Naive thymus-derived CD4-positive, alpha-beta T cell (primary cell): ENCODE results near the gene XYLT1. TPM values are rescaled to one million over a fixed set of nuclear protein-coding genes. Genes with fewer than 3 reads are reported as not detected.

Source experiments
- ATAC-seq: fragments of 150-1000 bp; cut with Tn5 transposase; 2 replicates; pipeline ENCODE4 v1.10.0; 2021; ENCODE audit warnings: mild to moderate bottlenecking, moderate library complexity
- CTCF ChIA-PET: fragments of 350-600 bp; sonication (Branson Sonifier 250); formaldehyde crosslinking; loops from one replicate; lab custom pipeline; 2021; ENCODE audit warnings: antibody characterized with exemption; lab: Charles Lee
- POLR2A ChIA-PET: fragments of 350-600 bp; sonication (Branson Sonifier 250); formaldehyde crosslinking; loops from one replicate; lab custom pipeline; 2021; ENCODE audit warnings: antibody characterized with exemption, inconsistent platforms; lab: Charles Lee
- DNase-seq, 9 donors: peaks; one replicate each; pipeline versions ENCODE4 v3.0.0 to v3.0.0-alpha.2; 2020 to 2022; ENCODE audit warnings: mixed read lengths in 1 of 9
- H3K27ac ChIP-seq: one replicate; pipeline ENCODE4 v1.7.0; 2013; ENCODE audit warnings: mild to moderate bottlenecking, low read depth, low read length, moderate library complexity
- H3K27me3 ChIP-seq, 2 donors: one replicate each; pipeline ENCODE4 v1.7.0; 2013; ENCODE audit warnings: low read length in 2 of 2, mild to moderate bottlenecking in 2 of 2, moderate library complexity in 2 of 2; ENCODE audit not compliant: control insufficient read depth in 2 of 2, insufficient read depth in 2 of 2
- H3K36me3 ChIP-seq, 3 experiments: 1 replicate in 2 of 3; 2 replicates in 1 of 3; pipeline ENCODE4 v1.7.0; 2013; ENCODE audit warnings: low read length in 3 of 3, mild to moderate bottlenecking in 3 of 3, moderate library complexity in 1 of 3; ENCODE audit not compliant: insufficient read depth in 3 of 3, control insufficient read depth in 2 of 3
- H3K4me1 ChIP-seq, 2 donors: one replicate each; pipeline ENCODE4 v1.7.0; 2013; ENCODE audit warnings: low read length in 2 of 2, mild to moderate bottlenecking in 2 of 2, moderate library complexity in 1 of 2; ENCODE audit not compliant: control insufficient read depth in 2 of 2, insufficient read depth in 2 of 2
- H3K4me3 ChIP-seq: 2 replicates; pipeline ENCODE4 v1.7.0; 2013; ENCODE audit warnings: mild to moderate bottlenecking, low read length
- H3K9me3 ChIP-seq, 3 experiments: 1 replicate in 2 of 3; 2 replicates in 1 of 3; pipeline ENCODE4 v1.7.0; 2013; ENCODE audit warnings: low read length in 3 of 3; ENCODE audit not compliant: control insufficient read depth in 2 of 3
- H3K27ac Mint-ChIP-seq, 9 donors: one replicate each; pipeline ENCODE4 v1.8.0; 2020 to 2022; ENCODE audit warnings: mixed read lengths in 9 of 9, mild to moderate bottlenecking in 8 of 9, moderate library complexity in 5 of 9, inconsistent platforms in 2 of 9
- H3K27me3 Mint-ChIP-seq, 5 donors: one replicate each; pipeline ENCODE4 v1.8.0; 2021 to 2022; ENCODE audit warnings: mixed read lengths in 5 of 5, mild to moderate bottlenecking in 1 of 5
- H3K36me3 Mint-ChIP-seq, 5 donors: one replicate each; pipeline ENCODE4 v1.8.0; 2020 to 2022; ENCODE audit warnings: mixed read lengths in 5 of 5, mild to moderate bottlenecking in 3 of 5, inconsistent platforms in 1 of 5
- H3K4me1 Mint-ChIP-seq, 7 donors: one replicate each; pipeline ENCODE4 v1.8.0; 2020 to 2022; ENCODE audit warnings: mixed read lengths in 7 of 7, mild to moderate bottlenecking in 3 of 7, inconsistent platforms in 1 of 7
- H3K4me3 Mint-ChIP-seq, 10 donors: one replicate each; pipeline ENCODE4 v1.8.0; 2020 to 2022; ENCODE audit warnings: mild to moderate bottlenecking in 10 of 10, mixed read lengths in 10 of 10, moderate library complexity in 6 of 10, inconsistent platforms in 2 of 10
- H3K9me3 Mint-ChIP-seq, 11 donors: one replicate each; pipeline ENCODE4 v1.8.0; 2020 to 2022; ENCODE audit warnings: mixed read lengths in 11 of 11, mild to moderate bottlenecking in 4 of 11, inconsistent platforms in 1 of 11, moderate library complexity in 1 of 11
- intact Hi-C, 2 donors: fragments of 100-400 bp; cut with micrococcal nuclease; formaldehyde crosslinking; loops; one replicate each; pipeline ENCODE4 v1.15.1; 2023
- polyA plus RNA-seq, 2 donors: library from polyadenylated mRNA; unstranded; fragments of 300-500 nt; fragmentation: Illumina TruSeq; gene quantifications; one replicate each; pipeline ENCODE4 v1.2.3, GENCODE V29; 2021
- total RNA-seq, 6 experiments: library from RNA in 5 of 6; stranded (reverse) in 5 of 6; gene quantifications; 1 replicate in 5 of 6; 2 replicates in 1 of 6; pipeline ENCODE4 v1.2.3 and lab custom pipeline; 2021 to 2026

XYLT1 gene
- total and polyA plus RNA-seq, 7 experiments from 2014 or later, result 1.9 to 50.4 (median 37.9) TPM

- Histone ChIP-seq H3K4me1 (no peaks in the 10 kb centered on the region), H3K27ac (no peak overlapping the region), H3K27me3 (no peaks in the 10 kb centered on the region), H3K4me3 (no peak overlapping the region), H3K36me3 (no peaks in the 10 kb centered on the region), H3K9me3 (no peaks in the 10 kb centered on the region)
- ATAC-seq (no peak), DNase-seq (no peak)
- intact Hi-C loops, result no loop called here
- CTCF ChIA-PET, result no interaction called here
- no peak overlapping the region for H3K4me3 Mint-ChIP-seq
- no peaks in the 10 kb centered on the region for H3K27me3 Mint-ChIP-seq
- POLR2A ChIA-PET, result no interaction called here
- H3K27ac Mint-ChIP-seq, result peak overlapping the region in 1 of 9 donors; percentile 24
- peaks cover 14 to 43% (median 27%) of the 10 kb centered on the region in 7 donors for H3K4me1 Mint-ChIP-seq
- H3K9me3 Mint-ChIP-seq, result peaks cover 0 to 1% (median 0%) of the 10 kb centered on the region in 11 donors
- peaks cover 10 to 35% (median 32%) of the 10 kb centered on the region in 5 donors for H3K36me3 Mint-ChIP-seq
Measured at GRCh38 chr16:17228708-17229055, 242.1 kb downstream of the XYLT1 start.

GRCh38 chr16:17228048-17228707, 242.6 kb downstream of the XYLT1 start:
- ChIA-PET POLR2A (no interaction called here), CTCF (interaction anchor here (0.5 to 0.6 kb wide), 2 partner anchors 15 to 39 kb away, joined by 3 read pairs; no protein-coding TSS in a partner anchor)
- Mint-ChIP-seq H3K27me3 (no peaks in the 10 kb centered on the region), H3K4me1 (peaks cover 18 to 47% (median 31%) of the 10 kb centered on the region in 7 donors), H3K4me3 (no peak overlapping the region), H3K27ac (peak overlapping the region in 2 of 9 donors; percentile 19 to 24), H3K36me3 (peaks cover 13 to 39% (median 37%) of the 10 kb centered on the region in 5 donors), H3K9me3 (peaks cover 0 to 3% (median 0%) of the 10 kb centered on the region in 11 donors)
- no peak overlapping the region for H3K4me3 ChIP-seq
- no peaks in the 10 kb centered on the region for H3K36me3 ChIP-seq
- H3K4me1 ChIP-seq, result no peaks in the 10 kb centered on the region
- no peaks in the 10 kb centered on the region for H3K27me3 ChIP-seq
- ATAC-seq (no peak), DNase-seq (no peak)
- intact Hi-C loops, result no loop called here
- no peak overlapping the region for H3K27ac ChIP-seq
- no peaks in the 10 kb centered on the region for H3K9me3 ChIP-seq

- no peaks in the 10 kb centered on the region for H3K27me3 Mint-ChIP-seq
- no peaks in the 10 kb centered on the region for H3K4me1 ChIP-seq
- peaks cover 10 to 35% (median 33%) of the 10 kb centered on the region in 5 donors for H3K36me3 Mint-ChIP-seq
- no peaks in the 10 kb centered on the region for H3K36me3 ChIP-seq
- no peak overlapping the region for H3K27ac ChIP-seq
- H3K9me3 Mint-ChIP-seq, result peaks cover 0 to 3% (median 0%) of the 10 kb centered on the region in 11 donors
- no peaks in the 10 kb centered on the region for H3K27me3 ChIP-seq
- H3K4me1 Mint-ChIP-seq, result peaks cover 17 to 44% (median 32%) of the 10 kb centered on the region in 7 donors
- POLR2A ChIA-PET, result no interaction called here
- intact Hi-C loops, result no loop called here
- no peak for ATAC-seq
- no peak for DNase-seq
- H3K27ac Mint-ChIP-seq, result peak overlapping the region in 5 of 9 donors; percentile 4 to 11 (median 6)
- no peak overlapping the region for H3K4me3 ChIP-seq
- H3K9me3 ChIP-seq, result no peaks in the 10 kb centered on the region
- H3K4me3 Mint-ChIP-seq, result no peak overlapping the region
- CTCF ChIA-PET, result interaction anchor here (0.5 to 0.6 kb wide), 2 partner anchors 14 to 38 kb away, joined by 3 read pairs; no protein-coding TSS in a partner anchor
Measured at GRCh38 chr16:17227278-17227677, 243.5 kb downstream of the XYLT1 start.

- H3K36me3 Mint-ChIP-seq, result peaks cover 13 to 41% (median 34%) of the 10 kb centered on the region in 5 donors
- H3K4me1 Mint-ChIP-seq, result peaks cover 18 to 47% (median 35%) of the 10 kb centered on the region in 7 donors
- Histone ChIP-seq H3K27ac (no peak overlapping the region), H3K4me3 (no peak overlapping the region), H3K27me3 (no peaks in the 10 kb centered on the region), H3K36me3 (no peaks in the 10 kb centered on the region), H3K9me3 (no peaks in the 10 kb centered on the region), H3K4me1 (no peaks in the 10 kb centered on the region)
- ATAC-seq (no peak), DNase-seq (no peak)
- POLR2A ChIA-PET, result interaction anchor here (1.1 kb wide), 1 partner anchor 144 kb away, joined by 4 read pairs; no protein-coding TSS in a partner anchor
- intact Hi-C loops, result no loop called here
- no peak overlapping the region for H3K4me3 Mint-ChIP-seq
- peaks cover 0 to 3% (median 0%) of the 10 kb centered on the region in 11 donors for H3K9me3 Mint-ChIP-seq
- H3K27ac Mint-ChIP-seq, result peak overlapping the region in 2 of 9 donors; percentile 13 to 15
- no peaks in the 10 kb centered on the region for H3K27me3 Mint-ChIP-seq
- CTCF ChIA-PET, result no interaction called here
Measured at GRCh38 chr16:17225541-17225940, 245.2 kb downstream of the XYLT1 start.

- H3K36me3 Mint-ChIP-seq, result peaks cover 13 to 36% (median 30%) of the 10 kb centered on the region in 5 donors
- no peaks in the 10 kb centered on the region for H3K27me3 Mint-ChIP-seq
- Histone ChIP-seq H3K27ac (no peak overlapping the region), H3K27me3 (no peaks in the 10 kb centered on the region), H3K9me3 (no peaks in the 10 kb centered on the region), H3K4me3 (no peak overlapping the region), H3K36me3 (no peaks in the 10 kb centered on the region), H3K4me1 (no peaks in the 10 kb centered on the region)
- ChIA-PET POLR2A (no interaction called here), CTCF (no interaction called here)
- H3K9me3 Mint-ChIP-seq, result peaks cover 0 to 3% (median 0%) of the 10 kb centered on the region in 11 donors
- ATAC-seq, result peak; percentile 78
- no peak overlapping the region for H3K4me3 Mint-ChIP-seq
- intact Hi-C loops, result no loop called here
- no peak for DNase-seq
- H3K4me1 Mint-ChIP-seq, result peaks cover 17 to 44% (median 32%) of the 10 kb centered on the region in 7 donors
- H3K27ac Mint-ChIP-seq, result peak overlapping the region in 5 of 9 donors; percentile 15 to 75 (median 33)
Measured at GRCh38 chr16:17224879-17225281, 245.9 kb downstream of the XYLT1 start.

- CTCF ChIA-PET, result interaction anchor here (0.6 kb wide), 1 partner anchor 12 kb away, joined by 3 read pairs; no protein-coding TSS in a partner anchor
- Mint-ChIP-seq H3K4me3 (peak overlapping the region in 1 of 10 donors; percentile 8), H3K27me3 (no peaks in the 10 kb centered on the region), H3K27ac (no peak overlapping the region), H3K36me3 (peaks cover 13 to 36% (median 30%) of the 10 kb centered on the region in 5 donors), H3K9me3 (peaks cover 0 to 3% (median 0%) of the 10 kb centered on the region in 11 donors), H3K4me1 (peaks cover 20 to 44% (median 28%) of the 10 kb centered on the region in 7 donors)
- no peak for DNase-seq
- POLR2A ChIA-PET, result no interaction called here
- no peak for ATAC-seq
- no peaks in the 10 kb centered on the region for H3K9me3 ChIP-seq
- H3K4me3 ChIP-seq, result no peak overlapping the region
- no peaks in the 10 kb centered on the region for H3K36me3 ChIP-seq
- intact Hi-C loops, result no loop called here
- no peak overlapping the region for H3K27ac ChIP-seq
- no peaks in the 10 kb centered on the region for H3K4me1 ChIP-seq
- no peaks in the 10 kb centered on the region for H3K27me3 ChIP-seq
Measured at GRCh38 chr16:17224350-17224749, 246.4 kb downstream of the XYLT1 start.
